Chondrocyte (in vitro differentiated cells): ENCODE results near the gene SEC23A. TPM values are rescaled to one million over a fixed set of nuclear protein-coding genes. Genes with fewer than 3 reads are reported as not detected.
"Not testable (repeated sequence)": the region's sequence is repeated elsewhere in the genome, so short reads cannot be mapped to it uniquely, and the experiment has no call there.

Experiments
- DNase-seq: peaks from one replicate; pipeline ENCODE4 v3.0.0; 2021; ENCODE audit warnings: mixed read lengths, low spot score
- H3K27ac Mint-ChIP-seq: one replicate; pipeline ENCODE4 v1.8.0; 2021; ENCODE audit warnings: mild to moderate bottlenecking, moderate library complexity, mixed read lengths; ENCODE audit not compliant: unreplicated experiment
- H3K27me3 Mint-ChIP-seq: 2 replicates; pipeline ENCODE4 v1.8.0; 2021; ENCODE audit warnings: low read depth, mixed read lengths
- H3K36me3 Mint-ChIP-seq: 2 replicates; pipeline ENCODE4 v1.8.0; 2021; ENCODE audit warnings: low read depth, mixed read lengths
- H3K4me1 Mint-ChIP-seq: 2 replicates; pipeline ENCODE4 v1.8.0; 2021; ENCODE audit warnings: low read depth, mild to moderate bottlenecking, mixed read lengths
- H3K4me3 Mint-ChIP-seq: one replicate; pipeline ENCODE4 v1.8.0; 2021; ENCODE audit warnings: mild to moderate bottlenecking, moderate library complexity, mixed read lengths; ENCODE audit not compliant: unreplicated experiment
- H3K9me3 Mint-ChIP-seq: 2 replicates; pipeline ENCODE4 v1.8.0; 2021; ENCODE audit warnings: low read depth, mixed read lengths
- CTCF ChIP-seq: fragments of 200-600 bp; sonication (generic); IDR thresholded peaks from 2 replicates; pipeline ENCODE4 v1.5.0; 2021; ENCODE audit warnings: antibody characterized with exemption, mild to moderate bottlenecking, moderate library complexity
- long read RNA-seq: library from polyadenylated mRNA; stranded (forward); transcript quantifications from one replicate; pipeline ENCODE4 v2.0.0, GENCODE V29; 2021
- total RNA-seq: library from RNA; stranded (reverse); gene quantifications from 3 replicates; pipeline ENCODE4 v1.2.1, GENCODE V29; 2021

SEC23A gene
- 244 to 267 TPM (median 246 TPM) in 3 replicates for total RNA-seq
- long read RNA-seq, full-length matches to known transcripts = 846 of 933 reads
- long read RNA-seq, partial matches to known transcripts = 16 of 933 reads
- long read RNA-seq, other reads (novel, unspliced or antisense) = 71 of 933 reads

GRCh38 chr14:39102969-39103957 is at the start of gene SEC23A:
TSS of gene SEC23A (minus strand) at chr14:39103235. CDS start at chr14:39096118, 7,117 bp downstream.
- H3K9me3 Mint-ChIP-seq = no peaks in the 10 kb centered on the region
- peaks cover 45% of the 10 kb centered on the region for H3K4me1 Mint-ChIP-seq
- no peaks in the 10 kb centered on the region for H3K36me3 Mint-ChIP-seq
- peak within 1 kb of the TSS; percentile 99 for H3K27ac Mint-ChIP-seq
- H3K4me3 Mint-ChIP-seq = peak within 1 kb of the TSS; percentile 89
- peak; percentile 95 for DNase-seq
- peak; percentile 29 for TF ChIP-seq CTCF
- no peaks in the 10 kb centered on the region for H3K27me3 Mint-ChIP-seq

GRCh38 chr14:39145266-39145966 is 42.4 kb upstream of the SEC23A start:
- Mint-ChIP-seq H3K9me3 (no peaks in the 10 kb centered on the region), H3K4me1 (no peaks in the 10 kb centered on the region), H3K36me3 (peaks cover 19% of the 10 kb centered on the region), H3K27me3 (no peaks in the 10 kb centered on the region), H3K4me3 (no peak overlapping the region), H3K27ac (no peak overlapping the region)
- no peak for TF ChIP-seq CTCF
- no peak for DNase-seq

DNA sequence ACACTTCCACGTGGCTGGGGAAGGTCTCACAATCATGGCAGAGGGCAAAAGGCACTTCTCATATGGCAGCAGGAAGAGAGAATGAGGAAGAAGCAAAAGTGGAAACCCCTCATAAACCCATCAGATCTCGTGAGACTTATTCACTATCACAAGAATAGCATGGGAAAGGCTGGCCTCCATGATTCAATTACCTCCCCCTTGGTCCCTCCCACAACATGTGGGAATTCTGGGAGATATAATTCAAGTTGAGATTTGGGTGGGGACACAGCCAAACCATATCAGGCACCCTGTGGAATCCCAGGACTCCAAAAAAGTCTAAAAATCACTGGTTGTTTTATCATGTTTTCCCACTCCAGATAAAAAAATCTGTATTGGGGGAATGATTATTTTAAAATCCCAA is 40.2 kb upstream of the SEC23A start:
- H3K4me3 Mint-ChIP-seq, H3K27ac Mint-ChIP-seq, H3K27me3 Mint-ChIP-seq, DNase-seq, H3K9me3 Mint-ChIP-seq, H3K4me1 Mint-ChIP-seq: not testable (repeated sequence)
- H3K36me3 Mint-ChIP-seq = peaks cover 19% of the 10 kb centered on the region

DNA sequence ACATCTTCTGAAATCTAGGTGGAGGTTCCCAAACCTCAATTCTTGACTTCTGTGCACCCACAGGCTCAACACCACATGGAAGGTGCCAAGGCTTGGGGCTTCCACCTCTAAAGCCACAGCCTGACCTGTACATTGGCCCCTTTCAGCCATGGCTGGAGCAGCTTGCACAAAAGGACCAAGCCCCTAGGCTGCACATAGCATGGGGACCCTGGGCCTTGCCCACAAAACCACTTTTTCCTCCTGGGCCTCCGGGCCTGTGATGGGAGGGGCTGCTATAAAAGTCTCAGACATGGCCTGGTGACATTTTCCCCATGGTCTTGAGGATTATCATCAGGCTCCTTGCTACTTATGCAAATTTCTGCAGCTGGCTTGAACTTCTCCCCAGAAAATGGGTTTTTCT is 38.6 kb upstream of the SEC23A start:
- not testable (repeated sequence) for H3K9me3 Mint-ChIP-seq, H3K4me3 Mint-ChIP-seq, DNase-seq, H3K27ac Mint-ChIP-seq, H3K4me1 Mint-ChIP-seq, H3K27me3 Mint-ChIP-seq
- H3K36me3 Mint-ChIP-seq = peaks cover 13% of the 10 kb centered on the region

GRCh38 chr14:39140170-39140569 is 37.1 kb upstream of the SEC23A start:
- H3K4me3 Mint-ChIP-seq = no peak overlapping the region
- no peaks in the 10 kb centered on the region for H3K27me3 Mint-ChIP-seq
- H3K9me3 Mint-ChIP-seq = no peaks in the 10 kb centered on the region
- no peak for TF ChIP-seq CTCF
- H3K36me3 Mint-ChIP-seq = peaks cover 15% of the 10 kb centered on the region
- DNase-seq = no peak
- no peaks in the 10 kb centered on the region for H3K4me1 Mint-ChIP-seq
- no peak overlapping the region for H3K27ac Mint-ChIP-seq

- H3K4me3 Mint-ChIP-seq = no peak overlapping the region
- no peaks in the 10 kb centered on the region for H3K9me3 Mint-ChIP-seq
- H3K36me3 Mint-ChIP-seq = peaks cover 19% of the 10 kb centered on the region
- H3K27ac Mint-ChIP-seq = no peak overlapping the region
- DNase-seq = no peak
- no peak for TF ChIP-seq CTCF
- no peaks in the 10 kb centered on the region for H3K27me3 Mint-ChIP-seq
- no peaks in the 10 kb centered on the region for H3K4me1 Mint-ChIP-seq
These were observed 35.4 kb upstream of the SEC23A start for GRCh38 chr14:39138440-39138839.

DNA sequence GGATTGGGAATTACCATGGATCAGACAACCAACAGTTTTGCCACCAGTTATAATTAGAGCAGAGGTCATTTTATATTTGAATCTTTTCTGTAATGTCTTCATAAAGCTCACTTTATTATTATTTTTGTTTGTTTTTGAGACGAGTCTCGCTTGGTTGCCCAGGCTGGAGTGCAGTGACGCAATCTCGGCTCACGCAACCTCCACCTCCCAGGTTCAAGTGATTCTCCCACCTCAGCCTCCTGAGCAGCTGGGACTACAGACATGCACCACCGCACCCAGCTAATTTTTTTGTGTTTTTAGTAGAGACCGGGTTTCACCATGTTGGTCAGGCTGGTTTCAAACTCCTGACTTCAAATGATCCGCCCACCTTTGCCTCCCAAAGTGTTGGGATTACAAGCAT is 34.8 kb upstream of the SEC23A start:
- not testable (repeated sequence) for H3K27me3 Mint-ChIP-seq, H3K9me3 Mint-ChIP-seq, DNase-seq, H3K4me1 Mint-ChIP-seq, H3K4me3 Mint-ChIP-seq, H3K27ac Mint-ChIP-seq
- peaks cover 16% of the 10 kb centered on the region for H3K36me3 Mint-ChIP-seq
